Peyer's patch (tissue), 4 donors: ENCODE data around the gene RASGRP2. TPM values are rescaled to one million over a fixed set of nuclear protein-coding genes. Genes with fewer than 3 reads are reported as not detected.

Experiments used
- DNase-seq, 3 donors: peaks; one replicate each; pipeline ENCODE4 v3.0.0-alpha.2; 2017 to 2019
- H3K27ac ChIP-seq, 4 donors: fragments of 200-600 bp; sonication (generic); one replicate each; pipeline ENCODE4 v1.5.1; 2016 to 2019
- H3K27me3 ChIP-seq, 2 donors: fragments of 200-600 bp; sonication (generic); one replicate each; pipeline ENCODE4 v1.5.1; 2019
- H3K36me3 ChIP-seq, 3 donors: fragments of 200-600 bp; sonication (generic); one replicate each; pipeline ENCODE4 v1.5.1; 2016 to 2019
- H3K4me1 ChIP-seq, 4 donors: fragments of 200-600 bp; sonication (generic); one replicate each; pipeline ENCODE4 v1.5.1; 2016 to 2019
- H3K4me3 ChIP-seq, 4 donors: fragments of 200-600 bp; sonication (generic); 1 replicate in 3 of 4; 2 replicates in 1 of 4; pipeline ENCODE4 v1.5.1; 2016 to 2019; ENCODE audit warnings: mild to moderate bottlenecking in 1 of 4
- H3K9me3 ChIP-seq, 4 donors: fragments of 200-600 bp; sonication (generic); one replicate each; pipeline ENCODE4 v1.5.1; 2016 to 2019; ENCODE audit warnings: mild to moderate bottlenecking in 1 of 4
- POLR2A ChIP-seq, 2 donors: fragments of 450-650 bp; IDR thresholded peaks; one replicate each; pipeline ENCODE4 v1.5.1; 2017; ENCODE audit warnings: antibody characterized with exemption in 2 of 2, mild to moderate bottlenecking in 2 of 2, moderate library complexity in 2 of 2
- total RNA-seq, 4 donors: library from RNA; depleted of rRNA; stranded (reverse); fragments of >200 nt; gene quantifications; one replicate each; pipeline ENCODE4 v1.1.0, GENCODE V29; 2016
- TF ChIP-seq, protein P1 (sequence below), 6 experiments: fragments of 450-650 bp in 4 of 6; fragments of 200-600 bp in 2 of 6; sonication (generic) in 1 of 6; IDR thresholded peaks; one replicate each; pipeline ENCODE4 v1.5.1; 2017 to 2019; ENCODE audit warnings: antibody characterized with exemption in 6 of 6, mild to moderate bottlenecking in 3 of 6, moderate library complexity in 1 of 6

Gene RASGRP2
- total RNA-seq, 4 donors from 2014 or later: 11.5 to 210 (median 16.0) TPM

DNA sequence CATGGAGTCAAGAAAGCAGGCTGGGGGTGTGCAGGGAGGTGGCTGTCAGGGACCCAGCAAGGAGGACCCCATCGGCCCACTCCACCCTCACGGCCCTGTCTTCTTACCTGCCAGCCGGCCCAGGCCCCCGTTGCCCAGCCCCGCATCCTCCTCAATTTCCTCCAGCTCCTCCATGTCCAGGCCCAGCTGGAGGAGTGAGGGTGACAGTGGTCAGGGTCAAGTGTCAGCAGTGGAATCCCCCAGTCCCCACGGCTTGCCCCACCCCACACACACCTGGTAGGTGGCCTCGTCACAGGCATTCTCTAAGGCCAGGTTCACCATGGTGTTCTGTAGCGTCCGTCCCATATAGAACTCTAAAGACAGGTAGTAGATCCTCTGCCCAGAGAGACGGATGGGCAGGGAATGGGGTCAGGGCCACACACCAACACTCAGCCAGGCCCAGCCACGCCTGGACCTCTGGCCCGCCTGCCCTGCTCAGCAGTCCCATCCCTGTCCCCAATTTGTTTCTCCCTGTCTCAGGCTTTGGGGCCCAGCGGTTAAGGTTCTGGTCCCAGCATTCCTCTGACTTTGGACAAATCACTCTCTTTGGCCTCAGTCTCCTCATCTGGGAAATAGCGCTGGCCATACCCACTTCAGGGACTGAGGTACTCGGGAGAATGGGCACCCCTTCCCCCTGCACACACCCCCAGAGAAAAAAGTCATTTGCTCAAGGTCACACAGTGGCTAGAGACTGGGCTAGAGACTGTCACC lies 14.6 kb upstream of the RASGRP2 start:
- Histone ChIP-seq H3K4me3 (no peak overlapping the region), H3K27me3 (no peaks in the 10 kb centered on the region), H3K4me1 (peaks cover 0 to 31% (median 24%) of the 10 kb centered on the region in 4 donors), H3K27ac (no peak overlapping the region), H3K36me3 (peaks cover 0 to 10% (median 0%) of the 10 kb centered on the region in 3 donors), H3K9me3 (no peaks in the 10 kb centered on the region)
- no peak for DNase-seq
- no peak for TF ChIP-seq POLR2A (IDR thresholded peaks at IDR 0.05)
- TF ChIP-seq, protein P1, sequence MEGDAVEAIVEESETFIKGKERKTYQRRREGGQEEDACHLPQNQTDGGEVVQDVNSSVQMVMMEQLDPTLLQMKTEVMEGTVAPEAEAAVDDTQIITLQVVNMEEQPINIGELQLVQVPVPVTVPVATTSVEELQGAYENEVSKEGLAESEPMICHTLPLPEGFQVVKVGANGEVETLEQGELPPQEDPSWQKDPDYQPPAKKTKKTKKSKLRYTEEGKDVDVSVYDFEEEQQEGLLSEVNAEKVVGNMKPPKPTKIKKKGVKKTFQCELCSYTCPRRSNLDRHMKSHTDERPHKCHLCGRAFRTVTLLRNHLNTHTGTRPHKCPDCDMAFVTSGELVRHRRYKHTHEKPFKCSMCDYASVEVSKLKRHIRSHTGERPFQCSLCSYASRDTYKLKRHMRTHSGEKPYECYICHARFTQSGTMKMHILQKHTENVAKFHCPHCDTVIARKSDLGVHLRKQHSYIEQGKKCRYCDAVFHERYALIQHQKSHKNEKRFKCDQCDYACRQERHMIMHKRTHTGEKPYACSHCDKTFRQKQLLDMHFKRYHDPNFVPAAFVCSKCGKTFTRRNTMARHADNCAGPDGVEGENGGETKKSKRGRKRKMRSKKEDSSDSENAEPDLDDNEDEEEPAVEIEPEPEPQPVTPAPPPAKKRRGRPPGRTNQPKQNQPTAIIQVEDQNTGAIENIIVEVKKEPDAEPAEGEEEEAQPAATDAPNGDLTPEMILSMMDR (IDR thresholded peaks at IDR 0.05): no peak

DNA sequence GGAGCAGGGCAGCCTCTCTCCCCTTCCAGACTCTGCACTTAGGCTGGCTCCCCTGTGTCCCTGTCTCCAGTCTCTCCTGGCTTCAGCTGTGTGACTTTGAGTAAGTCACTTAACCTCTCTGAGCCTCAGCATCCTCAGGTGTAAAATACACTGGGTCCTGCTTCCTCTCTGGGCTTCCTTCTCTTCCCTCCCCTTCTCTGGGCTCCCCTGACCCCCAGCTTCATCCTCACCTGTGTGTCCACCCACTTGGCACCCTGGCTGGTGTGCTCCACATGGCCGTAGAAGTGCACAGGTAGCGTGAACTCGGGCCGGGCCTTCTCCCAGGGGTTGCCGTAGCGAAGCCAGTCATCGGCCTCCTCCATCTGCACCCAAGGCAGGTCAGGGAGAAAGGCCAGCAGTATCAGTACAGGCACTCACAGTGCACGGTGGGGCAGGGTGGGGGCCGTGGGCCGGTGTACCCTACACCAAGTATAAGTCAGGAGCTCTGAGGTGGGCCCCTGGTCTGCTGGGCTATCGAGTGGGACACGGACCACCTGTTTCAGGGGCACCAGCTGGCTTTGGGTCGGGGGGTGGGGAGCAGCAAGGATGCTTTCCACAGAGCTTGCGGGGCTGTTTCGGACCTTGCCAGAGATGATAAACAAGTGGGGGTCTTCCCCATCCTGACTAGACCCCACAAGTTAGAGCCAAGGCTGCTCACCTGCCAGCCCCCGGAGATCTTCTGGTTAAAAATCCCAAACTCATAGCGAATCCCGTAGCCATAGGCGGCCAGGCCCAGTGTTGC lies 13.8 kb upstream of the RASGRP2 start:
- Histone ChIP-seq H3K36me3 (peaks cover 0 to 3% (median 0%) of the 10 kb centered on the region in 3 donors), H3K9me3 (no peaks in the 10 kb centered on the region), H3K27me3 (no peaks in the 10 kb centered on the region), H3K4me3 (no peak overlapping the region), H3K27ac (no peak overlapping the region), H3K4me1 (peaks cover 0 to 24% (median 16%) of the 10 kb centered on the region in 4 donors)
- peak in 1 of 3 donors; percentile 34 for DNase-seq
- TF ChIP-seq, protein P1 (IDR thresholded peaks at IDR 0.05): no peak
- TF ChIP-seq POLR2A (IDR thresholded peaks at IDR 0.05): no peak

DNA sequence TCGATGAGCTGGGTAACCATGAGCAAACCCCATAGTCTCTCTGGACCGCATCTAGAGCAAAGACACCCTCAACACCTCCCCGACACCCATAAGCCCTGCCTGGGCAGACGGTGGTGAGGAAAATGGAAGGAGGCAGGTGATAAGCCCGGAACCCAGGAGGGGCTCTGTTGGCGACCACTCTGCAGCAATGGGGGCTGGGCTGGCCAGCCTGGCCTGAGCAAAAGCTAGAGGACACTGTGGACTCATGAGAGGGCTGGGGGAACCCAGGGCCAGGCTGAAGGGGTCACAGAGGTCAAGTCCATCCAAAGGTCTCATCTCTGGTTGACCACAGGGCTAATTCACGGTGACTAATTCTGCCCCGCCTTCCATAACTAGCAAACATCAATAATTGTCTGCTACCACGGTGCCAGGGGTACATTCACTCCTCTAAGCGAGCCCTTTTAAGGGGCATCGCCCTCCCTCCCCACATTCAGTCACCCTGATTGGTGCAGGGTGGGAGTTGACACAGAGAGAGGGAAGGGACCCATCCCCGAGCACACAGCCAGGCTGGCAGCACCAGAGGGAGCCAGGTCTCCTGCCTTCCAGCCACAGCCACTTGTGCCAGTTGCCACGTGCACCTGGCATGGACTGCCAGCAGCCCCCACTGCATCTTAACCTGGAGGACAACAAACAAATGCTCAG lies 11.9 kb upstream of the RASGRP2 start:
- TF ChIP-seq, protein P1 (IDR thresholded peaks at IDR 0.05): no peak
- TF ChIP-seq POLR2A (IDR thresholded peaks at IDR 0.05): no peak
- DNase-seq: peak in 1 of 3 donors; percentile 31

DNA sequence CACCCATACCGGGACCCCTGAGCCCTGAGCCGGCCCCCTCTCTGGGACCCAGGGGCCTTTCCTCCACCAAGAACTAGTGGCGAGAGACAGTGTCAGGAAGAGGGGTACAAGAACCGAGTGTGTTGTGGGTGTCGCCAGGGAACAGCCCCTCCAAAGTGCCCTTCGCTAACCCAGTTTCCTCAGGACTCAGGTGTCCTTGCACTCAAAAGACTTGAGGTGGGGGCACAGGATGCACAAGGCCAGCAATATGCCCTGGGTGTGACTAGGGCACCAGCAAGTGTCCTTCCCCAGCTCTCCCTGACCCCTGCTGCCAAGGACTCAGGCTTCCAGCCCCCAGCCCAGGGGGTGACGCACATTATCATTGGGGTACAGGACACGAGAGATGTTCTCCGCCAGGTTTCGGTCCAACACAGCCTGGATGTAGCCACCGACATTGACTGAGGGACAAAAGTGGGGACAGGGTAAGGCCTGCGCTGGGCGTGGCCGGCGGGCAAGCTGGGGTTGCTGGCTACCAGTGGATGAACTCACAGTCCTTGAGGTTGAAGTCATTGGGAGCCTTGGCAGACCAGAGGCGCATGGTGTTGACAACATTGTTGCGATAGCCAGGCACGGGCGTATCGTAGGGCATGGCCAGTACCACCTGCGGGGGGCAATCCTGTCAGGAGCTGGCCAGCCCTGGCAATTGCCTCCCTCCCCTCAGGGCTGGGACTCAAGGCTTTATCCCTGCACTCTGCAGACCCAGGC lies 11.1 kb upstream of the RASGRP2 start:
- Histone ChIP-seq H3K4me3 (no peak overlapping the region), H3K27me3 (no peaks in the 10 kb centered on the region), H3K4me1 (peaks cover 0 to 6% (median 1%) of the 10 kb centered on the region in 4 donors), H3K36me3 (no peaks in the 10 kb centered on the region), H3K9me3 (no peaks in the 10 kb centered on the region), H3K27ac (no peak overlapping the region)
- TF ChIP-seq, protein P1 (IDR thresholded peaks at IDR 0.05): no peak
- no peak for TF ChIP-seq POLR2A (IDR thresholded peaks at IDR 0.05)
- peak in 1 of 3 donors; percentile 36 for DNase-seq

More for the DNA sequence above, 11.9 kb upstream of the RASGRP2 start:
- H3K27ac ChIP-seq: no peak overlapping the region
- H3K4me3 ChIP-seq: no peak overlapping the region
- H3K27me3 ChIP-seq: no peaks in the 10 kb centered on the region
- H3K9me3 ChIP-seq: no peaks in the 10 kb centered on the region
- no peaks in the 10 kb centered on the region for H3K36me3 ChIP-seq
- peaks cover 0 to 6% (median 5%) of the 10 kb centered on the region in 4 donors for H3K4me1 ChIP-seq
